HG03060 (cell line): ENCODE data around the gene TUT7.
"Not testable (repeated sequence)": the region's sequence is repeated elsewhere in the genome, so short reads cannot be mapped to it uniquely, and the experiment has no call there.

ENCODE experiments used
- ATAC-seq: cut with Tn5 transposase; IDR thresholded peaks from one replicate; pipeline ENCODE4 v1.9.1; 2021; ENCODE audit warnings: low read depth, moderate number of reproducible peaks; ENCODE audit not compliant: unreplicated experiment

The TUT7 gene

GRCh38 chr9:86303316-86303975 is 50.8 kb downstream of the TUT7 start:
- no peak for ATAC-seq

GRCh38 chr9:86301686-86302085 is 52.5 kb downstream of the TUT7 start:
- ATAC-seq: no peak

- ATAC-seq: no peak
Observed at GRCh38 chr9:86300701-86301100, 53.5 kb downstream of the TUT7 start.

GRCh38 chr9:86298873-86299272 is 55.3 kb downstream of the TUT7 start:
- ATAC-seq: no peak

- not testable (repeated sequence) for ATAC-seq
Observed at GRCh38 chr9:86290341-86290740, 63.9 kb downstream of the TUT7 start.

- no peak for ATAC-seq
Observed at GRCh38 chr9:86288499-86289198, 65.6 kb downstream of the TUT7 start.

- ATAC-seq: no peak
Observed at GRCh38 chr9:86287013-86287412, 67.2 kb downstream of the TUT7 start.

- ATAC-seq: no peak
Observed at GRCh38 chr9:86286278-86286677, 67.9 kb downstream of the TUT7 start.

GRCh38 chr9:86285261-86285660 is 68.9 kb downstream of the TUT7 start:
- ATAC-seq: no peak

GRCh38 chr9:86282979-86283535 is 71.2 kb downstream of the TUT7 start:
- peak; percentile 30 for ATAC-seq

GRCh38 chr9:86282077-86282978 is 71.9 kb downstream of the TUT7 start, which contains the start of gene ISCA1:
Gene ISCA1, minus strand, starts transcription at chr9:86282538. Its CDS starts 80 bp downstream, at chr9:86282458.
- ATAC-seq: peak; percentile 48

GRCh38 chr9:86281593-86282076 is 72.6 kb downstream of the TUT7 start:
- ATAC-seq: peak; percentile 2

- no peak for ATAC-seq
Observed at GRCh38 chr9:86280580-86280979, 73.6 kb downstream of the TUT7 start.

- ATAC-seq: no peak
Observed at GRCh38 chr9:86279839-86280238, 74.4 kb downstream of the TUT7 start.

- no peak for ATAC-seq
Observed at GRCh38 chr9:86277072-86277471, 77.1 kb downstream of the TUT7 start.

- ATAC-seq: no peak
Observed at GRCh38 chr9:86275962-86276361, 78.2 kb downstream of the TUT7 start.

- ATAC-seq: no peak
Observed at GRCh38 chr9:86274821-86275643, 79.2 kb downstream of the TUT7 start.

- no peak for ATAC-seq
Observed at GRCh38 chr9:86272221-86272620, 82.0 kb downstream of the TUT7 start.

GRCh38 chr9:86263876-86264275 is 90.3 kb downstream of the TUT7 start:
- no peak for ATAC-seq

GRCh38 chr9:86262492-86262891 is 91.7 kb downstream of the TUT7 start:
- ATAC-seq: no peak
